GM18858 (cell line): Measurements from ENCODE around the gene MACROD2.
"Not testable (repeated sequence)": the region's sequence is repeated elsewhere in the genome, so short reads cannot be mapped to it uniquely, and the experiment has no call there.

Experiments
- ATAC-seq: cut with Tn5 transposase; IDR thresholded peaks from one replicate; pipeline ENCODE4 v1.9.1; 2021; ENCODE audit not compliant: unreplicated experiment

The MACROD2 gene

DNA sequence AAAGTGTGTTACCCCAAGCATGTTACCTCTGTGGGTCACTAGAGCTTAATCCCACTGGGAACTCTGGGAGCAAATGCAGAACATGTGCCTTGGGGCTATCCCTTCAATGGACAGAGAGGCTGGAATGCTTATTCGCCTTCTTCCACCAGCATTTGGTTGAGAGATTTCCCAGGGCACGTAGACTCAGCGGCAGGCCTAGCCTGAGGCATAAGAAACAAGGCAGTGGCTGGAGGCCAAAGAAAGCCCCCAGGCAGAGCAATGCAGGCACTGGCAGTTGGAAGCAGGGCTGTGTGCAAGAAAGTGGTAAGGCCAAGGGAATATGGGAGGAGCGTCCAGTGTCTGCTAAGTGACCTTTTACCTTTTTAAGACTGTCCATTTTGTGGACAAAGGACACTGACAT, 456.1 kb downstream of the MACROD2 start:
- no peak for ATAC-seq

DNA sequence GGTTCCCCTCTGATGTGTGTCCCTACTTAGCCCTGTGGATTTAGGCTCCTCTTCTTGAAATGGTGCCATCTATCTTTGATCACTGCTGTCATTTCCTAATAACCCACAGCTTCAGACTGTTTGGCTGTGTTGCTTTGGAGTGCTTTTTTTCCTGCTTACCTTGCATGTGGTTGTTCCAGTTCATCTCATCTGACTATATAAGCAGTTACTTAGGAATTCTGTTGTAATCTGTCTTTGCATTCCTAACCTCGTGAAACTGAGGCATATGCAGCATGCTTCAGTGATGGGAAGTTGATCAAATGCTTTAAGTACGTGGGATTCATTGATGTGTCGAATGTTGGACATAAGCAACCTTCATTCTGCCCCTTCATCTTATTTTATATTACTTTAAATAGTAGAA, 457.9 kb downstream of the MACROD2 start:
- ATAC-seq, result no peak

DNA sequence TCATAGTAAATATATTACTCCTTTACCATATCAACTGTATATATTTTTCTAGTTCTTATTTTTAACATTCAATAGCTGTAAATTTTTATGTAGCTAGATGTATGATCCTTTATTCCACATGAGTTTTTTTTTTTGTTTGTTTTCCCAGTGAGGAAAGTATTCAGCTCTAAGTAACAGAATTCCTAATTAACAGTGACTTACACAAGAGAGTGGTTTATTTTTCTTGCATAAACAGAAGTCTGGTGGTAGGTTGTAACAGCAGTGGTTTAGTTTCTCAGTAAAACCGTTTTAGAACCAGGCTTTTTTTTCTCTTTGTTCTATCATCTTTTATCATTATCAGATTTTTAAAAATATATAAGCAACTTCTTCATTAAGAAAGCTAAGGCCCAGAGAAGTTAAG, 459.0 kb downstream of the MACROD2 start:
- ATAC-seq, result no peak

DNA sequence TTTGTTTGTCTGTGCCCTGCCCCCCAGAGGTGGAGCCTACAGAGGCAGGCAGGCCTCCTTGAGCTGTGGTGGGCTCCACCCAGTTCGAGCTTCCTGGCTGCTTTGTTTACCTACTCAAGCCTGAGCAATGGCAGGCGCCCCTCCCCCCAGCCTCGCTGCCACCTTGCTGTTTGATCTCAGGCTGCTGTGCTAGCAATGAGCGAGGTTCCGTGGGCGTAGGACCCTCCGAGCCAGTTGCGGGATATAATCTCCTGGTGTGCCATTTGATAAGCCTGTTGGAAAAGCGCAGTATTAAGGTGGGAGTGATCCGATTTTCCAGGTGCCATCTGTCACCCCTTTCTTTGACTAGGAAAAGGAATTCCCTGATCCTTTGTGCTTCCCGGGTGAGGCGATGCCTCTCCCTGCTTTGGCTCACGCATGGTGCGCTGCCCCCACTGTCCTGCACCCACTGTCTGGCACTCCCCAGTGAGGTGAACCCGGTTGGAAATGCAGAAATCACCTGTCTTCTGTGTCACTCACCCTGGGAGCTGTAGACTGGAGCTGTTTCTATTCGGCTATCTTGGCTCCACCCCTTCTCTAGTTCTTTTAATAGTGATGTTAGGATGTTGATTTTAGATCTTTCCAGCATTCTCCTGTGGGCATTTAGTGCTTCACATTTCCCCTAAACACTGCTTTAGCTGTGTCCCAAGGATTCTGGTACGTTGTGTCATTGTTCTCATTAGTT, 471.9 kb downstream of the MACROD2 start:
- ATAC-seq, result not testable (repeated sequence)

DNA sequence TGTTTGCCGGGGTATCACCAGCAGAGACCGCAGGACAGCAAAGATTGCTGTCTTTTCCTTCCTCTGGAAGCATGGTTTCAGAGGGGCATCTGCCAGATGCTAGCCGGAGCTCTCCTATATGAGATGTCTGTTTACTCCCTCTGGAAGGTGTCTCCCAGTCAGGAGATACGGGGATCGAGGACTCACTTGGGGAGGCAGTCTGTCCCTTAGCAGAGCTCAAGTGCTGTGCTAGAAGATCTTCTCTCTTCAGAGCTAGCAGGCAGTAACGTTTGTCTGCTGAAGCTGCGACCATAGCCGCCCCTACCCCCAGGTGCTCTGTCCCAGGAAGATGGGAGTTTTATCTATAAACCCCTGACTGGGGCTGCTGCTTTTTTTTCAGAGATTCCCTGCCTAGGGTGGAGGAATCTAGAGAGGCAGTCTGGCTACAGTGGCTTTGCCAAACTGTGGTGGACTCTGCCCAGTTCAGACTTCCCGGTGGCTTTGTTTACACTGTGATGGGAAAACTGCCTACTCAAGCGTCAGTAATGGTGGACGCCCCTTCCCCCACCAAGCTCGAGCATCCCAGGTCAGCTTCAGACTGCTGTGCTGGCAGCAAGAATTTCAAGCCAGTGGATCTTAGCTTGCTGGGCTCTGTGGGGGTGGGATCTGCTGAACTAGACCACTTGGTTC, 475.0 kb downstream of the MACROD2 start:
- no peak for ATAC-seq

DNA sequence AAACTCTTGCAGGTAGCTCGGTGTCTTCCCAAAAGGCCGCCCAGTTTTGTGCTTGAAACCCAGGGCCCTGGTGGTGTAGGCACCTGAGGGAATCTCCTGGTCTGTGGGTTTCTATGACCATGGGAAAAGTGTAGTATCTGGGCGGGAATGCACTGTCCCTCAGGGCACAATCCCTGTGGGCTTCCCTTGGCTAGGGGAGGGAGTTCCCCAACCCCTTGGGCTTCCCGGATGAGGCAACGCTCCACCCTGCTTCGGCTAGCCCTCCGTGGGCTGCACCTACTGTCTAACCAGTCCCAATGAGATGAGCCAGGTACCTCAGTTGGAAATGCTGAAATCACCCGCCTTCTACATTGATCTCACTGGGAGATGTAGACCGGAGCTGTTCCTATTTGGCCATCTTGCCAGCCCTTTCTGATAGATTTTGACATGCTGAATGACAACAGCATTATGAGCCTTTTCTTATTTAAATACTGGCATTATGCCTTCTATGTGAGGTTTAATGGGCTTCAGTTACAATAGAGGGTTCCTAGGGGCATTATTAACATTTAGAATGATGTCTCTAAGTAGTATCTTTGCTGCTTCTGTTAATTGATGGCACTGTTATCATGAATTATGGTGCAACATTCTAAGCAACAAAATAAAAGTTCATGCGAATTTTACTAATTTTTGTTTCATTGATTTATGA, 475.8 kb downstream of the MACROD2 start:
- ATAC-seq, result no peak

DNA sequence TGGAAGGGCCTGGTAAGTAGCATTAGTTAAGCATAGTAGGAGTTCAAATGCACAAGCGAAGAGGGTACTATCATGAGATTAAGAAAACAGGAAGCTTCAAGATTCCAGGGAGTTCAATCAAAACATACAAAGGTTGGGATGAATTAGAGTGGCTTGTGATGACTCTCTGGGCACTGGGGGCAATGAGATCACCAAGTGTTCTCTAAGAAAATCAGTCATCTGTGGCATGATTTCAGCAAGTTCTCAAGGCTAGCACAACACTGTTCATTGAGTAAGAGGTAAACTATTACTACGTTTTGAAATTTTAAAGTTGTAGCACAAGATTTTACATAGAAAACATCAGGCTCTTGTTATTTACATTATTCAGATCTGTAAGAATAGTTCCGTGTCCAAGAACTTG, 481.8 kb downstream of the MACROD2 start:
- ATAC-seq, result no peak

DNA sequence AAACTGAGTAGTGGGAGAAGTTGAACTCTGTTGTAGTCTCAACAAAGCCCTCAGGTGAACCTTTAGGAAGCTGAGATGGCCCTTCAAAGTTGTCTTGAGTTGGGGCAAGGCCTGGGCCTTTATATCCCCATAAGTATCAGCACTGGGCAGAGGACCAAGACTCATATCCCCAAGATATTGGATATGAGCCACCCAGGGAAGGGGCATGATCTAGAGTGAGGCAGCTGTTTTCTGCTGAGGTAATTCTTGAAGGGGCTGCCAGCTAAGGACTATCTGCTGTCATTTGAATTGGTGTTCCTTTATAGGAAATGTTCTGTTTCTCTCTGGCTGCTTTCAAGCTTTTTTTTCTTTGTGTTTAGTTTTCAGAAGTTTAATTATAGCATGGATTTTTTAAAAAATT, 482.8 kb downstream of the MACROD2 start:
- no peak for ATAC-seq

DNA sequence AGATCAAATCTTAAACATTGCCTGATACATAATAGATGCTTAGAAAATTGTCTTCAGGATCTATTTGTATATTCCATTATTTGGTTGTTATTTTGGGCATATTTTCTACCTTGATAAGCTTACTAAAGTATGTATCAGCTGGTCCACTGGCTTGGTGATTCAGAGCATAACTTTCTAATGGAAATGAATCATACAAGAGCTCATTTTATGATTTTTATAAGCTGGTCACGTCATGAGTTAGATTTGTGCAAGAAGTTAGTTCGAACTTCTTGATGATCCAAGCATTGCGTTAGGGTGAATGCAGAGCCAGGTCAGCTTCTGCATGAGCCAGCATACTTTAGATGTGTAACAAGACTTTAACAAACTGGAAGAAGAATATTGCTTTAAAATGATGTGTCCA, 486.5 kb downstream of the MACROD2 start:
- no peak for ATAC-seq

DNA sequence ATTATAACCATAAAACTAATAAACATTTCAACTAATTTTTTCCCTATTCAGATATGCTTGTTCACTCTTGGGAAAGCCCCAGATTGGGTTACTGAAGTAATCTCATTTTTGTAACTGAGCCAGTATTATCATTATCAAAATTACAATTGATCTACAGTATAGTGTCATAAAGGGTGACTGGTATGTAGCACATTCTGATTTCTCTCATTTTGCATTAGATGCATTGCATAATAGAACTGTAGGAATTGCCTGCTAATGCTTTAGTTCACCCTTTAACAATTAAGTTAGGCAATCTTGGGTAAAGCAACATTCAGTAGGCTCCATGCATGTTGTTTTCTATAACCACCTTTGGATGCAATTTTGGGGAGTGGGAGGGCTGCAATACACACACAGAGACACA, 492.9 kb downstream of the MACROD2 start:
- no peak for ATAC-seq

DNA sequence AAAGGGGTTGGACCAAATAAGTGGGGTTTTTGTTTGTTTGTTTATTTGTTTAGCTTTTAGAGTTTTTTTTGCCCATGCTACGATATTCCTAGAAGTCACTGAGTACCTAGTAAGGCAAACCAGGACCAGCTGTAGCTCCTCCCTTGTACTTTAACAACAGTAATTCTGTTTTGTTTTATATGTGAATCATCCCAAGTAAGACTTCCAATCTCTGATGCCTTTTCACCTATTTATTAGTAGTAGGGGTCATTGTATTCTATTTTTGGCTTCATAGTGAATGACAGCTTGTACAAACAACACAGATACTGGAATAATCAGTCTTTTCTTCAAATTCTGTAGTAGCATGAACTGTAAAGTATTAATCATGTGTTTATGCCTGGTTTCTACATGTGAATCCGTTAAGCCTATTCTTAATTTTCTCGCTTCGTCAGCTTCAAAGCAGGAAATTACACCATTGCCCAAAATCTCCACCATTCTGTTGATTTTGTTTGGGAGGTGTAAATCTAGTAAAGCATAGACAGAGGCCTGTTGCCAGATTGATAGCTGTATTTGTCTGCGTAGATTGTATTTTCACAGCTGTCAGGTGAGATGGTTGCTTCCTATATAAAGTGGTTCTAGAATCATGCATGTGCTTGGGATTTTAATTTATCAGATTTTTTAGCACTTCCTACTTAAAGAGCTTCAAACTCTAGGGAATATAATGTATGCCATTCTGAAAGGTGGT, 493.6 kb downstream of the MACROD2 start:
- no peak for ATAC-seq

DNA sequence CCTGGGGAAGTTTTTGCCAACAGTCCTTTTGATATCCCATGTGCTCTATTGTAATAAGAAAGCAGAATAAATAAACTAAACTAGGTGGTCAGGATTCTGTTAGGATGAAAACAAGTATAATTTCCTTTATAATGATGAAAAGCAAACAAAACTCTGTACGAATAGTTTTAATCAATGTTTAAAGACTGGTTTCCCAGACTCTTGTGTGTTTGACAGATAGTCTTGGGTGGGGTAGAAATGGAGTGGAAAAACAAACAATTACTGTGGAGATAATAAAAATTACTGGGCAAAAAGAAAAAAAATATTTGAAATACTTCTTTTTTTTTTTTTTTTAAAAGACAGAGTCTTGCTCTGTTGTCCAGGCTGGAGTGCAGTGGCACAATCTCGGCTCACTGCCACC, 494.2 kb downstream of the MACROD2 start:
- ATAC-seq, result no peak

DNA sequence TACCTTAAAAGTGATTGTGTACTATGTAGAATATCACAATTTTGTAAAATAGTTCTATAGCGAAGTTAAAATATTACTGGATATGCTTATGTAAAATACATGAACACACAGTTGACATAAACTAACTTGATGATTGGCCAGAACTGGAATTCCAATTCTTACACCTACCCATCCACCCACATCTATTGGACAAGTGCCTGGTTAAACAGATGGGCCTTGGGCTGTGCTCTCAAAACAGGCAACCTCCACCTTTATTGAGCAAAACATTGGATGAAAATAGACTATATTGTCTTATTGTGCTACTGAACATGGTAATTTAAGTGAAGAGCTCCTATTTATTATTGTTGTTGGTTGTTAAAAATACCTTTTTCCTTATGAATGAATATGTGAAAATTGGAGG, 496.1 kb downstream of the MACROD2 start:
- ATAC-seq, result no peak

DNA sequence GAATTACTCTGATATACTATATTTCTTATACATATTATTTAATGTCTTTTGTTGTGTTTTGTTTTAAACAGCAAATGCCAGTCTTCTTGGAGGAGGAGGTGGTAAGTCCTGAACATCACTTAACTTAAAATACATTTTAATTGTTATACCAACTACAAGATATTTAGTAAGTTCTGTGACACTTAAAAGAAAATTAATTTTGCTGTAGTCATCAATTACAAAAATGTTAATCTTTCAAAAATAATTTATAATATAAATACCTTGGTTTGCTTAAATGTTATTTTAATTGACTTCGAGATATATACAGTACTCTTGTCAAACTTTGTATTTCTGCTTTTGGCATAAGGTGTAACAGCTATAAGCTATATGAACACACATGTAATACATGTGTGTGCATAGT, 498.1 kb downstream of the MACROD2 start:
- no peak for ATAC-seq

DNA sequence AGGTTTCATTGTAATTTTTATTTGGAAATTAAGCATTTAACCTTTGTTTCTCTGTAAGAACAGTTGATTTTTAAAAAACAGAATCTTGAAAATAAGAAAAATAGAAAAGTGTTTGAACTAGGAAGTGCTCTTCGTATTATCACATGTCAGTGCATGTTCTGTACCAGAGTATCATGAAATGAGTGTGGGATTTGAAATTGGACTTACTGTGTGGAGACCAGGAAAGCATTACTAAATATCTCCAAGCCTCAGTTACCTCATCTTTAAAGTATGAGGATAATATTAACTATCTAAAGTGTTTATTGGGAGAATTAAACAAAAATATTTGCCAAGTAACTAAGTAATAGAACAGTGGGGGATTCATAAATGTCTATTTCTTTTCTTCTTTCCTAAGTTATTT, 499.0 kb downstream of the MACROD2 start:
- no peak for ATAC-seq

DNA sequence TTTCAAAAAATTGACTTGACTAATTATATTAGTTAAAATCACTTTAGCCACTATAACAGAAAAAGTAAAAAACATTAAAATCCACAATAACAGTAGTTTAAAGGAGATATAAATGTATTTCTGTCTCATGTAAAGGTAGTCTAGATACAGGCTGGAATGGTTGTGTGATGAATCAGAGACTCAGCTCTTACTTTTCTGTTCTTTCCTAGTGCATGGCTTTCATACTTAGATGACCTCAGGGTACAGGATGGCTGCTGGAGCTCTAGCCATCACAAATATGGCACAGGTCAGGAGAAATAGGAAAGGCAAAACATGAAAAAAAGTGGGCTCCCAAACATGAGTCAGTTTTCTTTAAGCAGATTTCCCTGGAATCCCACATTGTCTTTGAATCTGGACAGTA, 499.8 kb downstream of the MACROD2 start:
- no peak for ATAC-seq

DNA sequence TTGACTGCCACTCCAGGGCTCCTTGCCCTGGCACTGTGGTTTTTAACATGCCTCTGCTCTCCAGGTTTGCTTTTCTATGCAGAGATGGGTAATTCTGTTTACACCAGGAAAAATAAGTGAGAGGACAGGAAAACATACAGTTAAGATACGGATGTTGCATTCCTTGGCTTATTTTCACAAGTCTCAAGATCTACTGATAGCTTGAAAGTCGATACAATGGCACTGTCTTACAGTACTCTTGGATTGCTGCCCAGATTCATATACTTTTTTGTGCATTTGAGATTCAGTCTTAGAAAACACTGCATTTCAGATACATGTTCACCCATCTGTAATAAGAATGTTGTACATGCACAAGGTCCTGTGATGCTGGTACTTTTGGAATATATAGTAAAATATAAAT, 501.7 kb downstream of the MACROD2 start:
- ATAC-seq, result no peak

DNA sequence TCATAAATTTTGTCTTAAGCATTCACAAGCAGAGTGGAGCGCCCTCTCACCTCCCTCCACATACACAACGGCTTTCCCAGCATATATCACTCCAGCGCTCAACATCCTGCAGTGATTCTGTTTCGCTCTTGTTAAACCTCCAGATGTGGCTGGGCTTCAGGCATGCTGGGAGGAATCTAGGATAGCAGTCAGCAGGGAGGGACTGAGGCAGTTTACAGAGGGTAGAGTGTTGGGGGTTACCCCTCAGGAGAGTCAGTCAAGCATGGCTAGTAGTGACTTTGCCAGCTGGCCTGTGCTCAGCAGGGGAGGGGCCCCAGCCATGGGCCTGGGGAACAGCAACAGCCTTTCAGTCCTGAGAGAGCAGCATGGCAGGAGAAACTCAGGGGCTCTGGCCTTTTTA, 503.5 kb downstream of the MACROD2 start:
- ATAC-seq, result no peak

DNA sequence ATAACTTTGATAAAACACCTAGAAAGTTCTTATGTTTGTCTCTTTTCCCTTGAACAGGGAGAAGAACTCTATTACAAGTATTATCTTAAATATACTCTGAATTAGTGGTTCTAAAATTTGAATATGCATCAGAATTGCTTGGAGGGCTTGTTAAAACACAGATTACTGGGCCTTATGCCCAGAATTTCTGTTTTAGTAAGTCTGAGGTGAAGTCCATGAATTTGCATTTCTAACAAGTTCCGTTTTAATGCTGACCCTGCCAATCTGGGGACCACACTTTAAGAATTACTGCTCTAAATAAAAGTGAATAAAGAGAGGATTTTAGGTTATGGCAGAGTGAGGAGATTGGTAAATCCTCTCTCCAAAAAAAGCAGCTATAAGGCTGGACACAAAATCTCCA, 510.2 kb downstream of the MACROD2 start:
- no peak for ATAC-seq

DNA sequence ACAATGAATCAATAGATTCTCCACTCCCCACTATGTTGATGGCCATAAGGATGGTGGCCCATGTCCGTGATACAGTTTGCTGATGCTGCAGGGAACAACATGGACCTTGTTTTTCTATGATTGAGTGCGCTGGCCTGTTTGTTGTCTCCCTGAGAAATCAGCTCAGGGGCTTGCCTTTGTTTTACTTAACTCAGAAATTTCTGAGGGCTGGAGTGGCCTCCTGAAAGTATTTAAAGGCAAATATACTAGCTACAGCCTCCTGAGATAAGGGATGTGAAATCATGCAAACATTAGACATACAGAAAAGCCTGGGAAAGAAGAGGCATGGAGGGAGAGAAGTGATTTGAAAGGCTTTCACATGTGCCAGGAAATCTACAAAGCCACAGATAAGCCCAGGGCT, 512.4 kb downstream of the MACROD2 start:
- ATAC-seq, result no peak

DNA sequence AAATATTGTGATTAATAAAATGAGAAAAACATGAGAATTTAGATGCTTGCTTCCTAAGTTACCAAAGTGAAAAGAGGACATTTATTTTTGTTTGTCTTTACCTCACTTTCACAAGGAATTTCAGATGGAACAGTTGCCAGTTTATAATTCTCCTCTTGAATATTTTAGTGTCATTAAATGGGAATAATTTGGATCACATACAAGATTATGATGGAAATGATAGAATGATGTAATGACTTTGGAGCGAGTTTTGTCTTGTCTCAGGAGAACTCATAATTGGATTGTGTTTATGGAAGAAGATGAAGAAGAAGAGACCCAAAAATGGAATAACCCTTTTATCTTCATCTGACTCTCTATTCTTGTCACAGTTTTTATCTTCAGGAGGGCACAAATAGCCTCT, 515.0 kb downstream of the MACROD2 start:
- no peak for ATAC-seq

DNA sequence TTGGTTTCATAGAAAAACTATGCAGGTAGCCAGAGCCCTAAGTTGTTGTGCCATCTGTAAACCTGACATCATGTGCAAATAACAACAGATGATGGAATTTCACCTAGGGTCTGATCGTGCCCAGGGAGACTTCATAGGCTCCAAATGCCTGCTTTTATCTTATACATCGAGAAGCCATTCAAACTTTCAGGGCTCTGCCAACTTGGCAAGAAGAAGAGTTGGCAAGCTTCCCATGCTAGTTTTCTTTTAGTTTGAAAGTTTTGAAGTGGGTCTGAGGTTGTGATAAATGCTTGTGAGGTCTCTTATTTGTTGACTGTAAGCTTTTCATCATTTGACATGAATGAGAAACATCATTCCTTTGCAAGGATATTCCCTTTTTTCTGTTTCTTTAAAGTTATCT, 517.5 kb downstream of the MACROD2 start:
- no peak for ATAC-seq
